NT2/D1 (cell line): ENCODE measurements around the gene SCEL.

Source experiments
- YY1 ChIP-seq: IDR thresholded peaks from 2 replicates; pipeline ENCODE4 v1.6.1; 2011; ENCODE audit not compliant: insufficient read length, insufficient read depth
- ZNF274 ChIP-seq: IDR thresholded peaks from 2 replicates; pipeline ENCODE4 v1.6.1; 2011; ENCODE audit warnings: mild to moderate bottlenecking, low read depth, low read length

- TF ChIP-seq YY1 (no peak), ZNF274 (no peak)
Measured at GRCh38 chr13:77693449-77693940, 158.0 kb downstream of the SCEL start.
